NCI-H2107 treated with DMSO at 0.1 percent for 48 hours (cell line): Measurements from ENCODE around the gene MTMR12.
"Not testable (repeated sequence)": the region's sequence is repeated elsewhere in the genome, so short reads cannot be mapped to it uniquely, and the experiment has no call there.

Experiments used
- DNase-seq: peaks from one replicate; lab custom pipeline; 2025; ENCODE audit not compliant: unreplicated experiment; lab: John Stamatoyannopoulos, UW

The MTMR12 gene

DNA sequence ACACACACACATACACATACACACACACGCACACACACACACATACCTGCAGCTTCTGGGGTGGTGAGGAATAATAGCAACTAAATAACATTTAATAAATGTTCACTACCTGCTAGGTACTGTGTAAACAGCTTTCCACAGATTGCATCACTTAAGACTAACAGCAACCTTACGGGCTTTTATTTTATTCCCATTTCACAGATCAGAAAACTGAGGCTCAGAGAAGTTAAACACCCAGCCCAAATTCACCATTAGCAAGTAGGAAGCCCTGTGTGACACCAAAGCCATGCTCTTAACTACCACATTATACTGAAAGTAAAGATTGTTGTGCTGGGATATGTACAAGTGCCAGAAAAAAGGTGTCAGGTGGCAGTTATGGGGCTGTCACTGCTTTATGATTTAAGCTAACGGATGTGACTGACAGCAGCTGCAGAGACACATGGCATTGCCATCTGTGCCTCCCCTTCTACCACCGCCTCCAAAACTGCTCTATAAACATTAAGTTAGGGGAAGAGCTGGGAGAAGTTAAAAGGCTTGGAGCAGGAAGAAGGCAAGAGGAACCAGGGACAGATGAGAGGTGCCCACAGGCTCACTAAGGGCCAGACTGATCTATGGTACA lies 13.6 kb downstream of the MTMR12 start:
- peak; percentile 24 for DNase-seq

DNA sequence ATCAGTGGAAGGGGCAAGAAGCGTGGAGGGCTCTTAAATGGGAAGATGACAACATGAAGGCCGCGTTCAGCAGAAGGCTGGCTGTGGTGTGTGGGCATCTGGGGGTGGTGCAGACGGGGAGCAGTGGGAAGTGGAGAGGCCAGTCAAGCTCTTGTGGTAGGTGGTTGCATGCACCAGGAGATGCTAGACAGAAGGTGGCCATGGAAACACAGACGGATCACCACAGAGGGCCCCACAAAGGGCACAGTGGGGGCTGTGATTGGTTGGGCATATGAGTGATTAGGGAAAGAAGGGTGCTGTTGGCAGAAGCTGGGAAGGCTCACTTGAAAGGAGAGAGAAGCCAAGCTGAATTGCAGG lies 14.7 kb downstream of the MTMR12 start:
- no peak for DNase-seq

DNA sequence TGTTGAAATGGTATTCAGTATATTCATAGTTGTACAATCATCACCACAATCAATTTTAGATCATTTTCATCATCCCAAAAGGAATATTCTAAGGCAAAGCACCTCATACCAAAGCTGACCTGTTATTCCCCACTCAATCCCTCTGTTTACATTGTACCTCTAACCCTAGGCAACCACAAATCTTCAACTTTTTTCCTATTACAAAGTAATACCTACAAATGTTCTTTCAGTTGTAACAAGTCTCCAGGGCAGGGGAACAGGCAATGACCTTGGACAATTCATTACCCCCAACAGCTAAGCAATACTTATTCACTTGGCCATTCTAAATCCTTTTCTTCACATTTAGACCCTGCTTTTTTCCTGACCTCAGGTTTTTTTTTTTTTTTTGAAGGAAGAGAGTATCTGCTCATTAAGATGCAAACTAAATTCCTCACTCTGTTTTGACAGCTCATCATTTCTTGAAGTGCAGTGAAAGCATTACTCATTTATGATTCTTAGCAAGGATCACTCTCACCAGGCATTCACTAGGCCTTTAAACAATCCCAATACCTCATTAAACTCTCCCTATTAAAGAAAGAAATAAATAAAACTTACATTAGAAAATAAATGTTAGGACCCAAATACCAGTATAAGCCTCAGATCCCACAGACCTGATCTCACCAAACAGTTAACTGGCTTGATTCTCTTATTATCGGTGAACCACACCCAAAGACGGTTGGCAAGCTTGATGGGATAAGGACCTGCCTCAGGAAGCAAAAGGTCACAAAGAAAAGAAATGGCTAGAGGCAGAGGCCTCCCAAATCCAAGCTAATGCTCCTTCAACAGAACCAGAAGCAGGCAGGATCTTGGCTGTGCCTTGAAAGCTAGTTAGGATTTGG lies 15.3 kb downstream of the MTMR12 start:
- DNase-seq, result no peak

DNA sequence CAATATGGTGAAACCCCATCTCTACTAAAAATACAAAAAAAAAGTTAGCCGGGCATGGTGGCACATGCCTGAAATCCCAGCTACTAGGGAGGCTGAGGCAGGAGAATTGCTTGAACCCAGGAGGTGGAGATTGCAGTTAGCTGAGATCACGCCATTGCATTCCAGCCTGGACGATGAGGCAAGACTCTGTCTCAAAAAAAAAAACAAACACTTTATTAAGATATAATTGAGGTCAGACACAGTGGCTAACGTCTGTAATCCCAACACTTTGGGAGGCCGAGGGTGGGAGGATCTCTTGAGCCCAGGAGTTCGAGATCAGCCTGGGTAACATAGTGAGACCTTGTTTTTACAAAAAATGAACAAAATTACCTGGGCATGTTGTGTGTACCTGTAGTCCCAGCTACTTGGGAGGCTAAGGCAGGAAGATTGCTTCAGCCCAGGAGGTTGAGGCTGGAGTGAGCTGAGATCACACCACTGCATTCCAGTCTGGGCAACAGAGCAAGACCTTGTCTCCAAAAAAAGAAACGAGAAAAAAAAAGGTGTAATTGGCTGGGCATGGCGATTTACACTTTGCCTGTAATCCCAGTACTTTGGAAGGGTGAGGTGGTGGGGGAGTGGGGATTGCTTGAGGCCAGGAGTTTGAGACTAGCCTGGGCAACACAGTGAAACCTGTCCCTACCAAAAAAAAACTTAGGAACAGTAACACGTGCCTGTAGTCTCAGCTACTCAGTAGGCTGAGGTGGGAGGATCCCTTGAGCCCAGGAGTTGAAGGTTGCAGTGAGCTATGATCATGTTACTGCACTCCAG lies 16.6 kb downstream of the MTMR12 start:
- not testable (repeated sequence) for DNase-seq

DNA sequence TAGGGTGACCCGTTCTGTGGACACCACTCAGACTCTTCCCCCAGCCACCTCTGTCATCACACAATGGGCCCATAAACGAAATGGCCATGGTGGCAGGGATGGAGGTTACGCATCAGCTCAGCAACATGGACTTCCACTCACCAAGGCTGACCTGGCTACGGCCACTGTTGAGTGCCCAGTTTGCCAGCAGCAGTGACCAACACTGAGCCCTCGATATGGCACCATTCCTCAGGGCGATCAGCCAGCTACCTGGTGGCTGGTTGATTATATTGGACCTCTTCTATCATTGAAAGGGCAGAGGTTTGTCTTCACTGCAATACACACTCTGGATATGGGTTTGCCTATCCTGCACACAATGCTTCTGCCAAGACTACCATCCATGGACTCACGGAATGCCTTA lies 21.1 kb downstream of the MTMR12 start:
- DNase-seq, result no peak

DNA sequence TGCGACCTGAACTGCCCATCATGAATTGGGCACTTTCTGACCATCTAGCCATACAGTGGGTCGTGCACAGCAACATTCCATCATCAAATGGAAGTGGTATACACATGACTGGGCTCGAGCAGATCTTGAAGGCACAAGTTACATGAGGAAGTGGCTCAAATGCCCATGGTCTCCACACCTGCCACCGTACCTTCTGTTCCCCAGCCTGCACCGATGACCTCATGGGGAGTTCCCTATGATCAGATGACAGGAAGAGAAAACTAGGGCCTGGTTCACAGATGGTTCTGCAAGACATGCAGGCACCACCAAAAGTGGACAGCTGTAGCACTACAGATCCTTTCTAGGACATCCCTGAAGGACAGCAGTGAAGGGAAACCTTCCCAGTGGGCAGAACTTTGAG lies 21.8 kb downstream of the MTMR12 start:
- DNase-seq, result no peak

DNA sequence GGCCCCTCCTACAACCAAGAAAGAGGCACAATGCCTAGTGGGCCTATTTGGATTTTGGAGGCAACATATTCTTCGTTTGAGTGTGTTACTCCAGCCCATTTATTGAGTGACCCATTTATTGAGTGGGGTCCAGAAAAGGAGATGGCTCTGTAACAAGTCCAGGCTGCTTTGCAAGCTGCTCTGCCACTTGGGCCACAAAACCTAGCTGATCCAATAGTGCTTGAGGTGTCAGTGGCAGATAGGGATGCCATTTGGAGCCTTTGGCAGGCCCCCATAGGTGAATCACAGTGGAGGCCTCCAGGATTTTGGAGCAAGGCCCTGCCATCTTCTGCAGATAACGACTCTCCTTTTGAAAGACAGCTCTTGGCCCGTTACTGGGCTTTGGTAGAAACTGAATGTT lies 22.2 kb downstream of the MTMR12 start:
- DNase-seq, result not testable (repeated sequence)

DNA sequence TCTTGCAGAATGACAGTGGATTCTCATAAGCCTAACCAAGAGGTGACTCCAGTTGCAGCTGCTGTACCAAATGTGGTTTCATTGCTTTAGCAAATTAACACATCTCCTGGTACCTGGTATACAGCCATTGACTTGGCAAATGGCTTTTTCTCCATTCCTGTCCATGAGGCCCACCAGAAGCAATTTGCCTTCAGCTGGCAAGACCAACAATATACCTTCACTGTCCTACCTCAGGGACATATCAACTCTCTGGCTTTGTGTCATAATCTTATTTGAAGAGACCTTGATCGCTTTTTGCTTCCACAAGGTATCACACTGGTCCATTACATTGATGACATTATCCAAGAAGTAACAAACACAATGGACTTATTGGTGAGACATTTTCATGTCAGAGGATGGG lies 22.8 kb downstream of the MTMR12 start:
- not testable (repeated sequence) for DNase-seq

DNA sequence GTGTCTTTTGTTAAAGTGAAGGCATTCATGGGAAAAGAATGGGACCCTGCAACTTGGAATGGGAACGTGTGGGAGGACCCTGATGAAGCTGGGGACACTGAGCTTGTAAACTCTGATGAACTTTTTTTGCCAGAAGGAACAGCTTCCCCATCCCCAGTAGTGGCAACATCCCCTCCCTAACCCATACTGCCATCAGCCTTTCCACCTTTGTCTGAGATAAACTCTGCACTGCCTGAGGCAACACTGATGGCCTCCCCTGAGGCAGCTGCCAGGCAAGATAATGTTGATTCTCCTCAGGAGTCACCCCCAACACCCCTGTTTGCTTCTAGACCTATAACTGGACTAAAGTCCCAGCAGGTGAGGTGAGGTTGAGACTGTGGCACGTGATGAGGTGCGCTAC lies 24.6 kb downstream of the MTMR12 start:
- DNase-seq, result not testable (repeated sequence)

DNA sequence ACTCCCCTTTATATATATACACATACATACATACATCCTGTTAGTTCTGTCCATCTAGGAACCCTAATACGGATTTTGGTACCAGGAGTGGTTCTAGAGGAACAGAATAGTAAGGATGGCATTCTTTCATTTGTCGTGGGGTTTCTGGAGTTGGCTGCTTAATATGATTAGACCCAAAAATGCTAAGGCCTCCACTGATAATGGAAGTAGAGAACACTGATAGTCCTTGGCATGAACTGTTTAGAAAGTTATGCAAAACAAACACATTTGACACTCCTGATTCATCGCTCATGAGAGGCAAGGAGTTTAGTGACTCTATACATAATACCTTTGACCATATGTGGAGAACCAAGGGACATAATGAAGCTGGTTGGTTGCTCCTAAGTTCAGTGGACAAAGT lies 25.2 kb downstream of the MTMR12 start:
- not testable (repeated sequence) for DNase-seq

DNA sequence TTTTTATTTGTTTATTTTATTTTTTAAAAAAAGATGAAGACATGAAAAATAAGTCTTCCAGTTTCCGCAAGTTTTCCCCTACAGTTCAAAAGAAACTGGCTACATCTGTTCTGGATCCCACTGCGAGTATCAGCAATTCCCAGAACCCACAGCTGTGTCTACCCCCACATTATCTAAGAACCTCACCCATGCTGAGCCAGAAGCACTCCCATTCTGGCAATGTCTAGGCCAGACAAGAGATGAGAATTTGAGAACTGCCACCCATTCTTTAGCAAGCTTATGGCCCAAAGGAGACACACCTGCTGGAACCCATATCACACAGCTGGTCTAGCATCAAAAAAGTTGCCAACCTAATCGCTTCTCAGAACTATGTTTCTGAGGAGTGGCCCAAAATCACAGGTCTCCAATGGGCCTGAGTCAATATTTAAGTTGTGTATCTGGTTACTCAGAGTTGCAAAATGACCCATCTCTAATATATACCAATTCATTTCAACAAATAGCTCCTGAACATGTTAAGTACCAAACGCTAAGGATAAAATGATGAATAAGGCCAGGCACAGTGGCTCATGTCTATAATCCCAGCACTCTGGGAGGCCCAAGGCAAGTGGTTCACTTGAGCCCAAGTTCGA lies 27.1 kb downstream of the MTMR12 start:
- no peak for DNase-seq

DNA sequence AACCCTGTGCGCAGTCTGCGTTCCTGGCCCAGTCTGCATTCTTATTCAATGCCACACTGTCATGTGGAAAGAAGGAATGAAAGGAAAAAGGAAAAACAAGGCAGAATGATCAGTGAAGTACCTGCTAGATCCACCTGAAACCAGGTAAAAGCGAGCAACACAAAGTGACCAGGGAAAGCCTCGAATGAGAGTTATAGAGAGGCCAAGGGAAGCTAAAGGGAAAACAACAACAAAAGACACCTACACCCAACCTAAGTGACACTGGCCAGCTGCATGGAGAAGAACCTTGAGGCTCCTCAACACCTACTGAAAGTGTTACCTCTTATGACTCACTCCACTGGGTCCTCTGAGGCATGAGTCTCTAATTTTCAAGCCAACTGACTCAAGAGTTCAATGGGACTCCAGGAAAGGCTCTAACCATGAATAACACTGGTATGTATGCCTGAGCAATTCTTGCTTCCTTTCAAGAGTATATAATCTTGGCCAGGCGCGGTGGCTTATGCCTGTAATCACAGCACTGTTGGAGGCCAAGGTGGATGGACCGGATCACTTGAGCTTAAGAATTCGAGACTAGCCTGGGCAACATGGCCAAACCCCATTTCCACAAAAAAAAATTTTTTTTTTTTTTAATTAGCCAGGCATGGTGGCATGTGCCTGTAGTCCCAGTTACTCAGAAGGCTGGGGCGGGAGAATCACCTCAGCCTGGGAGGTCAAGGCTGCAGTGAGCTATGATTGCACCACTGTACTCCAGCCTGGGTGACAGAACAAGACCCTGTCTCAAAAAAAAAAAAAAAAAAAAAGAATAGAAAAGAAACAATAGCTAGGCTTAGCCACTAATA lies 29.0 kb downstream of the MTMR12 start:
- DNase-seq, result no peak

DNA sequence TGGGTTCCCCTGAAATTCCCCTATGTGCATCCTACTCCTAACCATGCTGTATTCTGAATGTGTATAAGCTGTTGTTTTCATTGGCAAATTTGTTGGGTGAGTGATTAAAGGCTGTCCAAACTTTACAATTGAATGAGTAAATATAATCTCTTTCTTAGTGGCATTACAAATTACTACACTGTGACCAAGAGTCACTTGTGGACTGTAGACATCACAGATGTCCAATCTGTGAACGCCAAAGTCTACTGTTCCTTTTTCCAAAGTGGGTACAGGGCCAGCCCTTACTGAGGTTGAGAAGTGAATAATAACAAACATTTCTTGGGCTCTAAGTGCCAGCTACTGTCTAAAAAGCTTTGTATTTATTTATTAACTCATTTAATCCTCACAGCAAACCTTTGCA lies 29.7 kb downstream of the MTMR12 start:
- DNase-seq, result no peak

DNA sequence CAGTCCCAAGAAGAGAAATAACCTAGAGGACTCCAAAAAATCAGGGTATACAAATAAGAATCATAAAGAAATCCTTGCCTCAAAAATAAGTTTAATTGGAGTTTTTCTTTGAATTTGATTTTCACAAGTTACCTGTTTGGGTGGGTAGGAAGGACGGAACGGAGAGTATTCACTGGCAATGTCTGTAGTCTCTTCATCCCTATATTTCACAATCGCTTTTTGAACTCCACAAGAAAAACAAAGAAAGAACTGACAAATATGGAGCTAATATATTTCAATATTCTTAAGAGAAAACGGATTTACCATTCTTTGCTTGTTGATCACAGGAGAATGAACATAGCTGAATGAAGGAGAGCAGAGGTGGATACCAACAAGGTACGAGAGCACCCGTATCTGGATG lies 30.1 kb downstream of the MTMR12 start:
- no peak for DNase-seq

DNA sequence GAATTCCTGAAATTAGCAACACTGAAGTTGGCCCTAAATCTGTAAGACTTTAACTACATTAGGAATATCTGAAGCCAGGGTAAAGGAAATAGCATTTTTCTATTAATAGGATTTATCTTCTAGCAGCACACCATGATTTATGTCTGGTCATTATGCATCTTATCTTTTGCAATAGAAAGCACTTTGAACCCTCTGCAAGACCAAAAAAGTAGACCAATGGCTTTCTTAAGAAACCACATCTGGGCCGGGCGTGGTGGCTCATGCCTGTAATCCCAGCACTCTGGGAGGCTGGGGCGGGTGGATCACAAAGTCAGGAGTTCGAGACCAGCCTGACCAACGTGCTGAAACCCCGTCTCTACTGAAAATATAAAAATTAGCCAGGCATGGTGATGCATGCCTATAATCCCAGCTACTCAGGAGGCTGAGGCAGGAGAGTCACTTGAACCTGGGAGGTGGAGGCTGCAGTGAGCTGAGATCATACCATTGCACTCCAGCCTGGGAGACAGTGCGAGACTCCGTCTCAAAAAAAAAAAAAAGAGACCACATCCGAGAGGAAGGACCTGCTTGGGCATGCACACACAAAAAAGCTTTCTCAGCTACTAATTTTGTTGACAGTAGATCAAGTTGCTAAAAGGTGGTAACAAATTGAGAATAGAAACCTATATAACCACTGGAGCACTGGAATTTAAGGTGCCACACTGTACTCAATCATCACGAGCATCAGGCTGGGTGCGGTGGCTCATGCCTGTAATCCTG lies 31.2 kb downstream of the MTMR12 start:
- not testable (repeated sequence) for DNase-seq

DNA sequence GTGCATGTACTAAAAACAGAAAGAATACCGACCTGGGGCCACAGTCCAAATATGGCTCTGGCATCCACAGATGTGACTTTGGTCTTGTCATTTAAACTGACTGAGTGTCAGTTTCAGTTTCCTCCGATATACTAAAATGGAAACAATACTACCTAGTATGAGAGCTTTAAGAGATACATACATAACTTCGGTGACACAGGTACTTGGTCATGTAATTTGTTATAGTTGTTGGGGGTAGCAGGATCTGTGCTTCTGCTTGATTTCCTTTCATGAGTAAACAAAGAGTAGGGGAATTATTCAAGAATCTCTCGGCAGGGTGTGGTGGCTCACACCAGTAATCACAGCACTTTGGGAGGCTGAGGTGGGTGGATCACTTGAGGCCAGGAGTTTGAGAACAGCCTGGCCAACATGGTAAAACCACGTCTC lies 32.1 kb downstream of the MTMR12 start:
- no peak for DNase-seq

DNA sequence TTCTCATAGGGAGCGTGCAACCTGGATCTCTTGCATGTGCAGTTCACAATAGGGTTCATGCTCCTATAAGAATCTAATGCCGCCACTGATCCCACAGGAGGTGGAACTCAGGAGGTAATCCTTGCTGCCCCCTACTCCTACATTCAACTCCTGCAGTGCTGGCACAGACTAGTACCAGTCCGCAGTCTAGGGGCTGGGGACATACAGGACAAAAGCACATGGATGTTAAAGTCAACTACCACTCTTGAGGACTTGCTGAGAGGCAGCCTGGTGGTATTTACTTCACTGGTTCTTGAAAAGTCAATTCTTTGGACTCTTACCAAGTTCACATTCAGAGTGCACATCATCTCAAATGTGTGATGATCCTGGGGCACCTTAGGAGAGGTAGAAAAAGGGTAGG lies 33.0 kb downstream of the MTMR12 start:
- DNase-seq, result no peak

DNA sequence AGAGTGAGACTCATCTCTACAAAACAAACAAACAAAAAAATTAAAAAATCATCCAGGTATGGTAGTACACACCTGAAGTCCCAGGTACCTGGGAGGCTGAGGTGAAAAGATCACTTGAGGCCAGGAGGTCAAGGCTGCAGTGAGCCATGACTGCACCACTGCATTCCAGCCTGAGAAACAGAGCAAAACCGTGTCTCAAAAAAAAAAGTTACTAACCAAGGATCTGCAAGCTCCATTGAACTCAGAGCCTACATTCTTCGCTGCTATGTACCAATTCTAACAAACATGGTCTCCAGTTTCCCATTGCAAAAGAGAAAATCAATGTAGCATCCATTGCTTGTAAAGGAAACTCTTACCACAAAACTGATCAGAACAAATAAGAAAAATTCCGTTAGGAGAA lies 33.5 kb downstream of the MTMR12 start:
- no peak for DNase-seq

DNA sequence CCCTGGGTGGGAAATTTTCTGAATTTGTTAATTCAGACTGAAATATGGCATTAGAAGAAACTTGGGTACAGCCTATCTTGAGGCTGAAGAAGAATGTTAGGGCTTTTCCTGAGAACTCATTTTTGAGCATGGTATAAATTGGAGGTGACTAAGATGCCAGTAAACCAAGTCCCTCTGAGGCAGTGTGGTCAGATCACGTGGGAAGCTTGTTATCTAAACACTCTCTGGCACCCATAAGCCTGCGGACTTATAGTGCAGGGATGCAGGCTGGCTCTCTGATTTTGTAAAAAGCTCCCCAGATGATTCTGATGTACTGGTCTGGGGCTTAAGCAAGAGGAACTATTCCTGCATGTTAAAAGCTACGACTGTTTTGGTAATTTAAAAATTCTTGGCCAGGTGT lies 34.3 kb downstream of the MTMR12 start:
- DNase-seq, result no peak

DNA sequence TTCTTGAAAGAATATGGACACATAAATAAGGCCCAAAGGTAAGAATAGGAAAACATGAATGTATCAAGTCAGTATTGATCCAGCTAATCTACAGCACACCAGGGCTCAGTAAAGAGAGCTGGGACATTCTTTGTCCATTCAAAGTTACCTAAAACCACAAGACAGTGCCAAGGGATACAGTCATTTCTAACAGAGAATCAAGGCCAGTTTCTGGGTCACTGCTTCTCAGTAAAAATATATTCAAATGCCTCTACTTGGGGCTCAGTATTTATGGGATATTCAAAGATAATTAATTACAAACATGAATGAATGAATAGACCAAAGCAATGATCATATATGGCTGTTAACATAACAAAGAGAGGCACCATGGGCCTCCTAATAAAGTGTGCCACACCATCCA lies 34.9 kb downstream of the MTMR12 start:
- DNase-seq, result no peak
